Measurements from ENCODE around the gene SIRT7.
"Not testable (repeated sequence)": the region's sequence is repeated elsewhere in the genome, so short reads cannot be mapped to it uniquely, and the experiment has no call there.

SIRT7 gene

GRCh38 chr17:81954131-81955057 is 36.4 kb upstream of the SIRT7 start:
- no peak for DNase-seq (ENCODE audit: low read depth)

GRCh38 chr17:81953443-81953842 is 35.5 kb upstream of the SIRT7 start:
- DNase-seq (ENCODE audit: low read depth) = not testable (repeated sequence)

DNA sequence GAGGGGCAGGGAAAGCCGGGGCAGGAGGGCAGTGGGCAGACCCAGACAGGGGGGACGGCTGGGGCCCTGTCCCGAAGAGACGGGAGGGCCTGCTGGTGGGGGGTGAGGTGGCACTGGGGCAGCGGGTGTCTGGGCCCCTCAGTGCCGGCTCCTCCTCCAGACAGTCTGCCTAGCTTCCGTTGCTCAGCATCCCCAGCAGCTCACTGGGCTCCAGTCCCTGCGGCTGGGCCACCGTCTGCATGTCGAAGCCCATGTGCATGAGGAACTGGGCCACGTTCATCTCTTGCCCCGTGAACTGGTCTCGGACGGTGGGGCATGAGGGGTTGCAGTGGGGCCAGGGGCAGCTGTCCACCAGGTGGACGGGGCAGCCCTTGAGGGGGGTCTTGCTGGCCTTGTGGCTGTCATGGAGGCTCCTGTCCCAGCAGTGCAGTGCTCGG is 34.8 kb upstream of the SIRT7 start:
- no peak for DNase-seq (ENCODE audit: low read depth)

GRCh38 chr17:81951785-81952684 is 34.1 kb upstream of the SIRT7 start:
- DNase-seq (ENCODE audit: low read depth) = no peak

DNA sequence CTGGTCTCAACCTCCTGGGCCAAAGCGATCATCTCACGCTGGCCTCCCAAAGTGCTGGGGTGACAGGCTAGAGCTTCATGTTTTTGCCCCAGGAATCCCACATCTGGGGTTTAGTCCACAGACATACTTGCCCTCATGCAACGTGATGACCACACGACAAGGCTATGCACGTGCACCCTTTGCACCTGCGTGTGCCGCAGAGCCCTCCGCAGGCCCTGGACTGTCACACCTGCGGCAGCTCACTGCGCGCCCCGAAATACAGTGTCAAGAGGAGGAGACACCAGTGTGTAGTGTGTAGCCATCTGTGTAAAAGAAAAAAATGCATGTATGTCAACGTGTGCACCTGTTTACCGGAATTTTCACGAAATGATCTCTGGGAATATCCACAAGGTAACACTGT is 32.5 kb upstream of the SIRT7 start:
- DNase-seq (ENCODE audit: low read depth) = no peak

- no peak for DNase-seq (ENCODE audit: low read depth)
Measured at GRCh38 chr17:81948635-81949378, 30.8 kb upstream of the SIRT7 start.

- DNase-seq (ENCODE audit: low read depth) = no peak
Measured at GRCh38 chr17:81947189-81947588, 29.2 kb upstream of the SIRT7 start, which contains the start of gene MYADML2. TSS of gene MYADML2 (minus strand) at chr17:81947233. CDS start at chr17:81941741, 5,492 bp downstream.

DNA sequence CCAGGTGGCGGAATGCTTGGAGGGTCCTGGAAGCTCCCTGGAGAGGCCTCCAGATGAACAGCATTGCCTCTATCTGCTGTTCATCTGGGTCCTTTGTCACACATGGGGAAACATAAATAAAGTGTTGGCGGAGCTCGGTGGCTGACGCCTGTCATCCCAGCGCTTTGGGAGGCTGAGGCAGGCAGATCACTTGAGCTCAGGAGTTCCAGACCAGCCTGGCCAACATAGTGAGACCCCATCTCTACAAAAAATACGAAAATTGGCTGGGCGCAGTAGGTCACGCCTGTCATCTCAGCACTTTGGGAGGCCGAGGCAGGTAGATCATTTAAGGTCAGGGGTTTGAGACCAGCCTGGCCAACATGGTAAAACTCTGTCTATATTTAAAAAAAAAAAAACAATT is 26.9 kb upstream of the SIRT7 start:
- no peak for DNase-seq (ENCODE audit: low read depth)

DNA sequence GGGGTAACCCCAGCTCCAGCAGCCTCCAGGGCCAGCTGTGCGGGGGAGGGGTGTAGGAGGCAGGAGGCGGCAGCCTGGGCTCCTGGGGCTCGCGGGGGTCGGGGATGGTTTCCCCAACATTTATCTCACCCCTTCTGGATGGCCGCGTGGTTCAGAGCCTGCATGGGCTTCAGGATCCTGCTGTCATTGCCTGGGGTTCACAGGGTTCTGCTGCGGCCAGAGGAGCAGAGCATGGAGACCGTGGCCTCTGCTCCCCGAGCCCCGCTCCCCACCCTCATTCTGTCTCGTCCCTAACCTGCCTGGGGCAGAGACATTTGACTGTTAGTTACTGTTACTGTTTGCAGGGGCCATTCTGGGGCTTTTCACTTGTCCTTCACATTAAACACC is 24.2 kb upstream of the SIRT7 start:
- DNase-seq (ENCODE audit: low read depth) = no peak

DNA sequence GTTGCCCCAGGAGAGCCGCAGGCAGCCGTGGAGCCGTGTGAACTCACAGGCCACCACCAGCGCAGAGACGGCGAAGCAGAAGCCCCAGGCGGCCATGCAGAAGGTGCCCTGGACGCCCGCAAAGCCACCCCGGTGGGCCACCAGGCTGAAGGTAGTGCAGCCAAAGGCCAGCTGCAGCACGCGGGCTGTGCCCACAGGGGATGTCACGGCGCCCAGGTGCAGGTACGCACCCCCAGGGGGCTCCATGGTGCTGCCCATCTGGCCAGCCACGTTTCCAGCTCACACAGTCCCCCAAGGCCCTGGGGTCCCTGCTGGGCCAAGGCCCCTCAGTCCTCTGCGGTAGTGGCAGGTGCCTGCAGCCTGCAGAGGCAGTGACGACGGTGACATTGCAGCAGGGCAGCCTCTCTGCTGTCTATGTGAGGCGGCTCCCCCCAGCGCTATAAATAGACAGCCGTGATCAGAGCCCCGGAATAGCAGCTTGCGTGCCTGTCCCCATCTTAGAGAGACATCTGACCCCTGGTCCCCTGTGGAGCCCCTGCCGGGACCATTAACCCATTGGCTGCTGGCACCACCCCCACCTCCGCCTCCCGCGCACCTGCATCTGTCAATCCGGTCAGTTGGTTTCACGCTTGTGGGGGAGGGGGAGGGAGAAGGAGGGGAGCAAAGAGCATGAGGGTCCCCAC is 23.6 kb upstream of the SIRT7 start:
- DNase-seq (ENCODE audit: low read depth) = no peak

DNA sequence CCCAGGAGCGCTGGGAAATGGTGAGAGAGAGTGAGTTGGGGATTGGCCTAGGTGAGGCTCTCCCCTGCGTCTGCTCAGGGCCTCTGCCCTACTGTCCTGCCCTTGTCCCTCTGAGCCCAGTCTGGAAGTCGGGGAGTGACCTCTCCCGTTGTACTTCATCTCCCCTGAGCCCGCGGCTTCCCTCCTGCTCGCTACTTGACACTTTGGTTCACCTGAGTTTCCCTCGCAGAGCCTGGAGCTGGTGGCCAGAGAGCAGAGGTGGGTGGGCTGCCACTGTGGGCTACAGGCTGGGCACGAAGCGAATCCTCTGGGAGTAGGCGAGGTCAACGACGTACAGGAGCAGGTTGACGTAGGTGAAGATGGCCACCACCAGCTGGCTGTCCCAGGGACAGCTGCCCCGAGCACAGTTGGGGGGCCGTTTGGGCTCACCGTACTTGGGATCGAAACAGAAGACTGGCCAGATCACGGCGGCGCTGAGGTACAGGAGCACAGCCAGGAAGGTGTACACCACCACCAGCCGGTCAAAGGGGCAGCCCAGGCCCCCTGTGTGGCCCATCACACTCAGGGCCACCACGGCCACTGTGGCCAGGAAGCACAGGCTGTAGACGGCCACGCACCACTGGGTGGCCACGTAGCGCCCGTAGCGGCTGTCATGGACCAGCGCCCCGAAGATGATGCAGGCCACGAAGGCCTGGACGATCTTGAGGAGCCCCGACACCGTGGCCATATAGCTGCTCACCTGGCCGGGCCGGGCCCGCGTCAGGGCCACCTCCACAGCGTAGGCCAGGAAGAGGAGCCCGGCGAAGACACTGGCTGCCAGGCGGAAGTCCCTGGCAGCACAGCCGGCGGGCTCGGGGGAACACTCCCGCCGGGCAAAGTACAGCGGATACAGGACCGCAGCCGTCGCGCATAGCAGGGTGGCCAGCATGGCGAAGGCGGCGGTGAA is 22.8 kb upstream of the SIRT7 start:
- DNase-seq (ENCODE audit: low read depth) = no peak

DNA sequence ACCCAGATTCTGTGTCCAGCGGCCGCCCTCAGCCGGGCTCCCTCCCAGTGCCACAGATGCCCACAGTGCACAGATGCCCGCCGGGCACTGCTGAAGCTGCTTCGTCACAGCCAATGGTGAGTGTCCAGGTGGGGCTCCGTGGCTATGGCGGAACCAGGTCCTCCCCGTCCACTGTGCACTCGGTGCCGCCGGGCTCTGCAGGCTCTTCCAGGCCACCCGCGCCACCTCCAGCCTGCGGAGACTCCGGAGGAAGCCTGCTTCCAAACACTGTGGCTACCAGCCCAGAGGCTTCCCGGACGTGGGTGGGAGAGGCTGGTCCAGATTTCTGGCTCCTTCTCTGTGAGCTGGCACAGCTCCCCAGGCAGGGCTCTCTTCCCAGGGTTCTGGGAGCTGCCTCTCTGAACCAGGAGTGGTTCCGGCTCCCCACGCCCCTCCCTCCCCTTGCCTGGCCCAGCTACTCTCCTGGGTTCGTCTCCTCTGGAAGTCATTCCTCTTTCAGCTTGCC is 22.0 kb upstream of the SIRT7 start:
- DNase-seq (ENCODE audit: low read depth) = no peak

DNA sequence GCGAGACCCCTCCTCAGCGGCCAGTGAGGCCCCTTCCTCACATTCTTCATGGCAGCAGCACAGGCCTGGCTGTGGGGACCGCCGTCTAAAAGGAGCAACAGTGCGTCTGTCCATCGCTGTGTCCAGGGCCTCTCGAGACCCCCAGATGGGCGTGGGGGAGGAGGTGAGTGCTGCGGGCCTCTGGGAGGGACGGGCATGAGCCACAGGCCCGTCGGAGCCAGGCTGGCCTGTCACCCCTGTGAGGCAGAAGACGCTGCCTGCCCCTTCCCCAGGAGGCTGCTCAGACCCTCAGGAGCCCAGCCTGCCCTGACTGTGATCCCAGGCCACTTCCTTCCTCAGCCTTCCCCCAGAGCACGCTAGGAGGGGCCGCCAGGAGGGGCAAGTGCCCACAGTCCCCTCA is 21.2 kb upstream of the SIRT7 start:
- DNase-seq (ENCODE audit: low read depth) = no peak

- no peak for DNase-seq (ENCODE audit: low read depth)
Measured at GRCh38 chr17:81935709-81936084, 17.7 kb upstream of the SIRT7 start.

- no peak for DNase-seq (ENCODE audit: low read depth)
Measured at GRCh38 chr17:81934850-81935708, 17.1 kb upstream of the SIRT7 start.

DNA sequence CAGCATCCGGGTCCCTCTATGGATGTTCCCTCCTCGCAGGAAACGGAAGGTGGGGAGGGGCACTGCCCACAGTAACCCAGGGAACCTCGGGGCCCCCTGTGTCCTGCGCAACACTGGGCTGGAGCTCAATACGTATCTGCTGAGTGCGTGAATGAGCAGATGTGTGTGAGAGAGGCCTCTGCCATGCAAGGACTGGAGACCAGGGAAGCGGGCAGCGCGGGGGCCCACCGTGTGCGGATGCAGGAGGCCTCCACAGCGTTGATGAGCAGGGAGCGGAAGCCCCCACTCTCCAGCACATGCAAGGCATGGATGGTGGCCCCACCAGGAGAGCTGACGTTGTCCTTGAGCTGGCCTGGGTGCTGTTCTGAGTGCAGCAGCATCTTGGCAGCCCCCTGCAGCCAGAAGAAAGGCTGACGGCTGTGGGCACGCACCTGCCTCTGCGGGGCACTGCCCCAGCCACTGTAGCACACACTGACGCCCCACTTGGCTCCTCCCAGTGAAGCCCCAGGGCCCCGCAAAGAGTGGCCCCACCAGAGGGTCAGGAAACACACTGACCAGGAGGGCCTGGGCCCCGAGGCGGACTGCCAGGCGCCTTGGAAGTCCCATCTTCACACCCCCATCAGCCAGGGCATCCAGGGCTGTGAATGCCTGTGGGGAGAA is 16.3 kb upstream of the SIRT7 start:
- DNase-seq (ENCODE audit: low read depth) = no peak

GRCh38 chr17:81933178-81933699 is 15.3 kb upstream of the SIRT7 start:
- no peak for DNase-seq (ENCODE audit: low read depth)

DNA sequence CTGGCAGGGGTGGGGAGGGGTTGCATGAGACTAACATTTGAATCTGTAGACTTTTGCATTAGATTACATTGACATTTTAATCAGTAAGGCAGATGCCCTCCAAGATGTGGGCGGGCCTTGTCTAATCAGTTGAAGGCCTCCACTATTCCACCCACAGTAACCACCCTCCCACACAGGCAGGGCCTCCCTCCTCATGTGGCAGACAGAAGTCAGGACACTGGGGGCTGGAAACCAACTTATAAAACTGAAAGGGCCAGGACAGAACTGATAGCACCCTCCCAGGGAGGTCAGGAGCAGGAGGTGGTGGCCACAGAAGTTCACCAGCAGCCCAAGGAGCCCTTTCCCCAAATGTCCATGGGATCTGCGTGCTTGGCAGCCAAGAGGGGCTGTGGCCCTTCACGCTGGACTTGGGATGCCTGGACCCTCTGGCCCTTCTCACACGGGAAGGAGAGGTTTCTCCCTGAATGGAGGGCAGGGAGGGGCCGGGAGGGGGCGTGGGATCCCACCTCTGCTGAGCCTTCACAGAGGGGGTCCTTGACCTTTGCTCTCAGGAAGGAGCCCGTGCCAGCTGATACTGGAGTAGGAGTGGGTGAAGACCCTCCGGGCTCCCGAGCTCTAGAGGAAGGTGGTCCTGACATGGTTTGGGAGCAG is 14.5 kb upstream of the SIRT7 start:
- DNase-seq (ENCODE audit: low read depth) = no peak
